Measurements from ENCODE around the gene CSNK1D.

GRCh38 chr17:82246365-82247181 lies 26.9 kb downstream of the CSNK1D start:
- TF ChIP-seq POLR2AphosphoS2 (IDR thresholded peaks at IDR 0.05; ENCODE audit: low read depth, low read length) (no peak; the same call in 1 of the 2 replicates), SPI1 (IDR thresholded peaks at IDR 0.05; ENCODE audit: borderline replicate concordance, insufficient read depth, low read depth, low read length) (no peak), TAF1 (IDR thresholded peaks at IDR 0.05; ENCODE audit: borderline replicate concordance, low read depth, low read length) (no peak), CBFB (IDR thresholded peaks at IDR 0.05; ENCODE audit: low read depth) (no peak), SREBF1 (IDR thresholded peaks at IDR 0.05; ENCODE audit: low read length) (no peak), E2F8 (IDR thresholded peaks at IDR 0.05; ENCODE audit: low read depth, partially characterized antibody) (no peak), POLR2AphosphoS5 (IDR thresholded peaks at IDR 0.05; ENCODE audit: low read length) (peak; percentile 25; the same call in 1 of the 2 replicates), POLR2A (IDR thresholded peaks at IDR 0.05; ENCODE audit: low read depth, low read length) (peak; percentile 60), DPF2 (IDR thresholded peaks at IDR 0.05) (no peak), EZH2 (IDR thresholded peaks at IDR 0.05; ENCODE audit: borderline replicate concordance, control insufficient read depth, low read depth, low read length) (no peak), STAT1 (conservative IDR thresholded peaks at IDR 0.05) (no peak), CHD2 (IDR thresholded peaks at IDR 0.05; ENCODE audit: borderline replicate concordance, low read depth, low read length) (no peak)
- TF ChIP-seq, protein P1, sequence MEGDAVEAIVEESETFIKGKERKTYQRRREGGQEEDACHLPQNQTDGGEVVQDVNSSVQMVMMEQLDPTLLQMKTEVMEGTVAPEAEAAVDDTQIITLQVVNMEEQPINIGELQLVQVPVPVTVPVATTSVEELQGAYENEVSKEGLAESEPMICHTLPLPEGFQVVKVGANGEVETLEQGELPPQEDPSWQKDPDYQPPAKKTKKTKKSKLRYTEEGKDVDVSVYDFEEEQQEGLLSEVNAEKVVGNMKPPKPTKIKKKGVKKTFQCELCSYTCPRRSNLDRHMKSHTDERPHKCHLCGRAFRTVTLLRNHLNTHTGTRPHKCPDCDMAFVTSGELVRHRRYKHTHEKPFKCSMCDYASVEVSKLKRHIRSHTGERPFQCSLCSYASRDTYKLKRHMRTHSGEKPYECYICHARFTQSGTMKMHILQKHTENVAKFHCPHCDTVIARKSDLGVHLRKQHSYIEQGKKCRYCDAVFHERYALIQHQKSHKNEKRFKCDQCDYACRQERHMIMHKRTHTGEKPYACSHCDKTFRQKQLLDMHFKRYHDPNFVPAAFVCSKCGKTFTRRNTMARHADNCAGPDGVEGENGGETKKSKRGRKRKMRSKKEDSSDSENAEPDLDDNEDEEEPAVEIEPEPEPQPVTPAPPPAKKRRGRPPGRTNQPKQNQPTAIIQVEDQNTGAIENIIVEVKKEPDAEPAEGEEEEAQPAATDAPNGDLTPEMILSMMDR (IDR thresholded peaks at IDR 0.05 in 2 of 3, conservative IDR thresholded peaks at IDR 0.05 in 1 of 3; ENCODE audit: control insufficient read depth in 2 of 3, extremely low read depth in 1 of 3, insufficient read depth in 1 of 3, low read depth in 3 of 3, low read length in 3 of 3), result no peak

Measured in GM12878 (cell line).